GM18909 (cell line): ENCODE data around the gene SLC5A3.
A peak's percentile ranks its signal among the peaks of the same experiment; 100 is the strongest.

ENCODE experiments used
- ATAC-seq: cut with Tn5 transposase; IDR thresholded peaks from one replicate; pipeline ENCODE4 v1.9.1; 2021; ENCODE audit warnings: mild to moderate bottlenecking; ENCODE audit not compliant: unreplicated experiment, poor library complexity

The SLC5A3 gene

GRCh38 chr21:34073032-34073748 is at the start of gene SLC5A3, which contains the start of gene MRPS6:
SLC5A3 (plus strand) TSS chr21:34073578; CDS start chr21:34095199, 21,621 bp downstream.
MRPS6 (plus strand) TSS chr21:34073578; CDS start chr21:34073701, 123 bp downstream.
- peak; percentile 76 for ATAC-seq

GRCh38 chr21:34023691-34024373 is 49.5 kb upstream of the SLC5A3 start:
- ATAC-seq: no peak

GRCh38 chr21:34024374-34024693 is 49.0 kb upstream of the SLC5A3 start:
- ATAC-seq: no peak

- ATAC-seq: no peak
Observed at GRCh38 chr21:34027721-34028461, 45.5 kb upstream of the SLC5A3 start.

GRCh38 chr21:34029743-34030528 is 43.4 kb upstream of the SLC5A3 start:
- peak; percentile 79 for ATAC-seq

- no peak for ATAC-seq
Observed at GRCh38 chr21:34031835-34032370, 41.5 kb upstream of the SLC5A3 start.

GRCh38 chr21:34034369-34035014 is 38.9 kb upstream of the SLC5A3 start:
- no peak for ATAC-seq

- ATAC-seq: no peak
Observed at GRCh38 chr21:34035619-34036354, 37.6 kb upstream of the SLC5A3 start.

- no peak for ATAC-seq
Observed at GRCh38 chr21:34037009-34037795, 36.2 kb upstream of the SLC5A3 start.

- ATAC-seq: no peak
Observed at GRCh38 chr21:34039678-34040382, 33.5 kb upstream of the SLC5A3 start.

- no peak for ATAC-seq
Observed at GRCh38 chr21:34042735-34043134, 30.6 kb upstream of the SLC5A3 start.

GRCh38 chr21:34043333-34043732 is 30.0 kb upstream of the SLC5A3 start:
- no peak for ATAC-seq

GRCh38 chr21:34046917-34047316 is 26.5 kb upstream of the SLC5A3 start:
- no peak for ATAC-seq

- ATAC-seq: no peak
Observed at GRCh38 chr21:34047835-34048234, 25.5 kb upstream of the SLC5A3 start.

GRCh38 chr21:34052171-34052570 is 21.2 kb upstream of the SLC5A3 start:
- ATAC-seq: no peak

- ATAC-seq: no peak
Observed at GRCh38 chr21:34054259-34054658, 19.1 kb upstream of the SLC5A3 start.

- no peak for ATAC-seq
Observed at GRCh38 chr21:34055615-34056014, 17.8 kb upstream of the SLC5A3 start.

GRCh38 chr21:34061983-34062382 is 11.4 kb upstream of the SLC5A3 start:
- ATAC-seq: no peak
